NCI-H510A (cell line): ENCODE measurements around the gene PRSS37.
"Not testable (repeated sequence)": the region's sequence is repeated elsewhere in the genome, so short reads cannot be mapped to it uniquely, and the experiment has no call there.

ENCODE experiments used
- DNase-seq: peaks from one replicate; lab custom pipeline; 2025; lab: John Stamatoyannopoulos, UW

PRSS37 gene, protein sequence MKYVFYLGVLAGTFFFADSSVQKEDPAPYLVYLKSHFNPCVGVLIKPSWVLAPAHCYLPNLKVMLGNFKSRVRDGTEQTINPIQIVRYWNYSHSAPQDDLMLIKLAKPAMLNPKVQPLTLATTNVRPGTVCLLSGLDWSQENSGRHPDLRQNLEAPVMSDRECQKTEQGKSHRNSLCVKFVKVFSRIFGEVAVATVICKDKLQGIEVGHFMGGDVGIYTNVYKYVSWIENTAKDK

DNA sequence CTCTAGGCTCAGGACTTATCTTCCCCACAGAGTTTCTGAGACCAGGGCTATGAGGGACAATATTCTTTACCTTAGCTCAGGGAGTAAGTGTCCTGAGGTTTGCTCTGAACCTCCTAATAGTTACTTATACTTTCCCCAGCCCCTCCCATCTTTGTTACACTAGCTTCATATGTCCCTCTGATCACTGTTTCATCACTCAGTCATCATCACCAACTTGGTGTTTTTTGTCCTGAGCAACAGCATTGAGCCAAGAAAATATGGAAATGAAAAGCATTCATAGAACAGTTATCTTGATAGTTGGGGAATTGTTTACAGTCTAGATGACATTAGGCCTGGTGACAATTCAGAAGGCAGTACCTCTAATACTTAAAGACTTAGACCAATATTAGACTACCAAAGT, at the start of gene PRSS37:
TSS of gene PRSS37 (minus strand) at position 101 of the 400 bp plus-strand sequence. CDS start 436 bp downstream, outside the sequence.
- DNase-seq = no peak

DNA sequence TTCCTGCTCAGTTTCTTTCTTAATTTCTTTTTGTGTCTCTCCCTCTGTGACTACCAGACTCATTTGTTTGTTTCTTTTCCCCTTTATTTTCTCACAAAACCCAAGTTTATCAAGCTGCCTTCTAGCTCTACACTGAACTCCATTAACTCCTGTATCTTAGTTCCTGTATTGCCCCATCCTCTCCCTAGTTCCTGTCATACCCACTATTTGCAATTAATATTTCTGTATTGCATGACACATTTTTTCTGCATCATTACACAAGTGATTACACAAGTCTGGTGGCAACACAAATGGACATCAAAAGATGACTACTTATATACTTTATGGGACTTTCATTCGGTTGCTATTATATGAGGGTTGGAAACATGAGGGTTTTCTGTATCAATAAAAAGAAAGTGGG, 48.0 kb upstream of the PRSS37 start:
- DNase-seq = no peak

DNA sequence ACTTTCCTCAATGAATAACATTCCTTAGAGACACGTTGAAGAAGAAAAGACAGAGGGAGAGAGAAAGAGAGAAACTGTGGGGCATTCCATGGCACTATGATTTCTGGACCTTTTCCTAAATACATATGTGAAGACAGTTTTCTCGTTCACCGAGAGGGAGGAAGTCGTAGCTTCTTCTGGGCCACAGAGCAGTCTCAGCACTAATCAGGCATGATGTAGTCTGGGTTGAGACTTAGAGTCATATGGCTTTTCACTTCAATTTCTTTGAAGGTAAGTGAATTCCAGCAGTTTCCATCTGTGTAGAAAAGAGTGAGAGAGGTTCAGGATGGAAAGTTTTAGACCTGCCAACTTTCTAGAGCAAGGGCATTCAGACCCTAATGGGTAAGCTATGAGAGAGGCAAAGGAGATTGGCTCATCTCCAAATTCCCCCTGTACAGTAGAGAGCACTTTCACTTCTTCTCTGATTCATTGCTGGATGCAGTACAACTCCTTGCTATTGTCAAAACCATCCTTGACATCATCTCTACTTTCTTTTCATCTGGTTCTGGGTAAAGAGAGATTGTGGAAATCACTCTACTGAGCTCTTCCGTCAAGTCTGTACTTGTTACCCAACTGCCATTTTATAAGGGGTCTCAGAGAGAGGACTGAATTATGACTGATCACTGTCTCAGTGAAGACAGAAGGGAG, 43.4 kb upstream of the PRSS37 start:
- DNase-seq = no peak

DNA sequence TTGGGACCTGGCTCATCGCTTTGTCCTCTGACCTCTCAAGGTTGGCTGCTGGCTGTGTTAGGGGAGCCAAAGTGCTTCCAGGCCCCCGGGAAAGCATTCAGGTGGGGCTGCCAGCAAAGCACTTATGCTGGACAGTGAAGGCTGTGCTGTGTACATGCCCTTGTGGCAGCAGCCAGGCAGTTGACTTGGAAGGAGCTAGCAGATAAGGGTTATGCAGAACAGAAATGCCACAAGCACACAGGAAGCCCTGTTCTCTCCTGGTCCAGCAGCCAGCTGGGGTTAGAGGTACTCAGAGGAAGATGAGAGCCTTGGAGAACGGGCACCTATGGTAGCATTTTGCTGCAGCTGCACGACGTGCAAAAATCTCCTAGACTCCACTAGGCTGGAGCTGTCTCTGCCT, 39.7 kb upstream of the PRSS37 start:
- DNase-seq = no peak

DNA sequence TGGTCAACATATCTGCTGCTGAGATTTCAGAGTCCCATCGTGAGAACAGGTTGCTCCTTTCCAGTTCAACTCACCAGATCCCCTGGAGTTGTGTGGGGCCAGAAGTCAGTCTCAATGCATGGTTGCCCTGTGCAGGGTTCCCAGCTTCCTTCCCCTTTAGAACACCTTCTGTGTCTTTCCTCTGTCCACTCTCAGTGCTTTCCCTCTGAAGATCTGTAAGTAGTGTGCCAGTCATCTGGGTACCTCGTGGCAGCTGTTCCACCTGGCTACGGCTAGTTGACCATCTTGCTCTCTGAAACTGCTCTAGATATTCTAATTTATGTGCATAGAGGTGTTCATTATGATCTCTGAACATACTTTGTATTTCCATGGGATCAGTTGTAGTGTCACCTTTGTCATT, 36.1 kb upstream of the PRSS37 start:
- no peak for DNase-seq

DNA sequence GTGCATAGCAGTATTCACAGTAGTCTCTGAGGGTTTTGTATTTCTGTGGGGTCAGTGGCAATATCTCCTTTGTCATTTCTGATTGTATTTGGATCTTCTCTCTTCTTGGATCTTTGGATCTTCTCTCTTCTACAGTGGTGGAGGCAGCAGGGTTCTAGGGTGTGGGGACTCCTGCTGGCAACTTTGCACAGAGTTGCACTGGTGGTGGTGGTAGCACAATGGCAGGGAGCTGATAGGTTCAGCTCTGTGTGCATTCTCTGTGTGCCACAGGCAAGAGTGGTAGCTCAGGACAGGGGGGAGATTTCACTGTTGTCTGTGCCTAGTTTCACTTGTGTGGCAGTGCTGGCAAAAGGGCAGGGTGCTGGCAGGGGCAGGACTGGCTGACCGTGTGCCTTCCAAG, 35.1 kb upstream of the PRSS37 start:
- no peak for DNase-seq

DNA sequence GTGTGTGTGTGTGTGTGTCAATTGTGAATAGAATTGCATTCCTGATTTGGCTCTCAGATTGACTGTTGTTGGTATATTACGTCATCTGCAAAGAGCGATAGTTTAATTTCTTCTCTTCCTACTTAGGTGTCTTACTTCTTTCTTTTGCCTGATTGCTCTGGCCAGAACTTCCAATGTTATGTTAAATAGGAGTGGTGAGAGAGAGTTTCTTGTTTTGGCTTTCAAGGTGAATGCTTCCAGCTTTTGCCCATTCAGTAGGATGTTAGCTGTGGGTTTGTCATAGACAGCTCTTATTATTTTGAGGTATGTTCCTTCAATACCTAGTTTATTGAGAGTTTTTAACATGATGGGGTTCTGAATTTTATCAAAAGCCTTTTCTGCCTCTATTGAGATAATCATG, 34.2 kb upstream of the PRSS37 start:
- no peak for DNase-seq

DNA sequence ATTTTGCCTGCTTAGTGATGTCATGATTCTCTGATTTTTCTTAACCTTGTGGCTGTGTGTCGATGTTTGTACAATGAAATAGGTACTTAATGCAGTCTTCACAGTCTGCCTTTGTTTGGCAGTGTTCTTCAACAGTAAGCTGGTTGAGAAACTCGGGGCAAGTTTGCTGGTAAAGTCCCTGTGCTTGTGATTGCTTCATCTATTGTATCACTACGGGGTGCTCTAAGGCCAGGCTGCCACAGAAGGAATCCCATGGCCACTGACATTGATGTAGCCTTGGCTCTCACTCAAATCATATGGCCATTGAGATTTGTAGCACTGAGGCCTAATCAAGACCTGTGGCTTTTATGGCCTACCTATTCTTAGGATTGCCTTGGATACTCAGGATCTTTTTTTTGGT, 33.5 kb upstream of the PRSS37 start:
- no peak for DNase-seq

DNA sequence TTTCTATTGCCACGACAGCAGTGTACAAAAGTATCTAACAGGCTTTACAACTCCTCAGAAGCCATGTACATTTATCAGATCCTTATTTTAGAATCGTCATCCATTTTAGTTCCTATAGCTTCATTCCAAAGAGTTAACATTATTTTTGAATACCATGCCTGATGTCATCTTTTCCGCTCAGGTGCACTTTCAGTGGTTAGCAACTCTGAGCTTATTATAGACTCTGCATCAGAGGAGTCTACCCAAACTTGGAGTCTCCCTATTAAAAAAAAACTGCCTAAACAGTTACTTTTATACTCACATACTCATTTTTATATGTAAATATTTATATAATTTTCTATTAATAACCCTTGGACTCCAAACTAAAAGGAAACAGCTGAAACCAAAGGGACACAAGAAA, 31.6 kb upstream of the PRSS37 start:
- no peak for DNase-seq

DNA sequence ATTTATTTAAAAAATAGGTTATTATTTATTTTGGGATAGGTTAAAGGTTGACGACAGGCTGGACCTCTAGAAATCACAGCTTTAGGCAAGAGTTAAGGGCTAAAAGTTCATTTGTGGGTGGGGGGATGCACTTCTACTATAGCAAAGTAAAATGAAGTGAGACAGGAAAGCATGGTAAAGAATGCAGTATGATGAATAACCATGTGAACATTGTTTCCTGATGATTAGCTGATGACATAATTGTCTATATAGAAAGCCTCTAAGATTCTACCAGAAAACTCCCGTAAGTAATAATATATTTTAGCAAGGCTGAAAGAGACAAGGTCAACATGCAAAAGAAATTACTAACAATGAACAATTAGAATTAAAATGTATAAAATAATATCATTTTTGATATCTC, 25.7 kb upstream of the PRSS37 start:
- no peak for DNase-seq

DNA sequence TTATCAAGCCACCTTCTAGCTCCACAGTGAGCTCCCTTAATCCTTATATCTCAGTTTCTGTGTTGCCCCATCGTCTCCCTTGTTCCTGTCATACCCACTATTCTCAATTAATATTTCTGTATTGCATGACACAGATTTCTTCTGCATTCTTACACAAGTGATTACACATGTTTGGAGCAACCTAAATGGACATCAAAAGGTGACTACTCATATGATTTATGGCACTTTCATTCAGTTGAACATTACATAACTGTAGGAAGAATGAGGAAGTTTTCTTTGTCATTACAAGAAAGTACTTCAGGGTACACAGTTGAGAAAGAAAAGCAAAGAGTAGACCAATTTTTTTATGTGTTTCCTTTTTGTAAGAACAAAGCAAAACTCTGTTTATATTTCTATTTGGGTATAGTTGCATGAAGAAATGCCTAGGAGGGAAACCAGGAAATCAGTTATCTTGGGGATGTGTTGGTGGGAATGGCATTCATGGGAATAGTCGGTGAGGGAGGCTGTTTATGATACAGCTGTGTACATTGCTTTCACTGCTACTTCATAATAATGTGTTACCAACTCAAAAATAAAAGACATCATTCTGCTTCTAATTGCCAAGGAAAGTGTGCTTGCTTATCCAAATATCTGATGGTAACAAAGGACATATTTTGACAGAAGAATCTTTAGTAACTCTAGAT, 23.6 kb upstream of the PRSS37 start:
- no peak for DNase-seq

DNA sequence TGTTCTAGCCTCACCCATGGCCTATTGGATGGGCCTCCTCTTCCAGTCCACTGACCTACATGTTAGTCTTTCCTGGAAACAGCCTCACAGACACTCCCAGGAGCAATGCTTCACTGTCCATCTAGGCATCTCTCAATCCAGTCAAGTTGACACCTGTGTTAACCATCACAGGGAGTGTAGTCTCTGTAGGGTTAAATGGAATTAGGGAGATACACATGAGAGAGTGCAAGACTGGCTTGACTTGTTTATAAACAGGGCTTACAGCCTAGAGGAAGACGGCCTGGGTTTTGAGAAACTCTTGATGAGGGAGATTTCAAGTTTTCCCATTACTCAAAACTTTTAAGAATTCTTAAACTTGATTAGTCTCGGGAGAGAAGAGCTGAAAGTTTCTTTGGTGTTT, 18.9 kb upstream of the PRSS37 start:
- no peak for DNase-seq

DNA sequence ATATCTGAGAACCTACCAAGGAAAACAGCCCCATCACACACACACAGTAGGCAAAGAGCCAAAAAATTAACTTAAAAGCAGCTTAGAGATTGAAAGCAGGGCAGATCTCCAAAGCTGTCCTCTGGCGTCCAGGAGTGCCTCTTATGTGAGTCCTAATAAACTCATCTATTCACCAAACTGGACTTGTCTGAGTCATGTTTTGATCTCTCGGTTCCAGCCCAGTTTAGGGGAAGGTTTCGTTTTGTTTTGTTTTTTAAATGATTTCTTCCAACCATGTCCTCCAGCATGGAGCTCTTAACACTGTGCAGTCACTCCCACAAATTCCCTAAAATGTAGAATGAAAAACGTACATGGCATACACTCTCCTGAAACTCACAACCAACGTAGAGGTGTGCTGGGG, 6.7 kb upstream of the PRSS37 start:
- DNase-seq = no peak

DNA sequence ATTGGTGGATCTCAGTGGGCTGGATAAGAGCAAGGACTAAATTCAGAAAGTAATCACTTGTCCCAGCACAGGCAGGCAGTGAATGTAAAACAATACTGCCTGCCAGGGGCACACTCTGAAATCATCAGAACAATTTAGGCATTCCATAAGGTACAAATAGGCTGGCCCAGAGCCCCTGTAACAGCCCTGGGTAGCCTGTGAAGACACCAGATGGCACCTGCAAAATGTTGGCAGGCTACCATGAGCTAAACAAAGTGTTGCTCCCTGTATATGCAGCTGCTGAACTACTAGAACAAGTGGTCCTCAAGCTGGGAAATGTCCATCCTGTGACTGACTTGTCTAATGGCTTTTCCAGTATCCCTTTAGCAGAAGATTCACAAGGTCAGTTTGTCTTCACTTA, 3.0 kb upstream of the PRSS37 start:
- DNase-seq = no peak

DNA sequence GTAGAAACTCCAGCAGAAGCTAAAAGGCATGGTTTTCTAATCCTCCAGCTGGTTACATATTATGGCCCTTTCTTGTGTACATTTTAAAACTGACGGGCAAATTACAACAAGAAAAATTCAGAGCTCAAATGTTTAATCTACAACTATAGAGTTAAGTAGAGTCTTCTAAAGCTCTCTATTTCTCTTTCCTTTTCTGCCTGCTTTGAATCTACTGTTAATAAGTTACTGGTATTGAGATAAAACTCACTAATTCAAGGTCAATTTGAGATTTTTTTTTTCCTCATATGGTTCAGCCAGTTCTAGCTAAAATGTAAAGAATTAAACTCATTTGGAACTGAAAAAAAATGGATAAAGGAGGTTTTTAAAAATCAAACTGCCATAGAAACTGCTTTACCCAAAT, 1.6 kb upstream of the PRSS37 start:
- no peak for DNase-seq

DNA sequence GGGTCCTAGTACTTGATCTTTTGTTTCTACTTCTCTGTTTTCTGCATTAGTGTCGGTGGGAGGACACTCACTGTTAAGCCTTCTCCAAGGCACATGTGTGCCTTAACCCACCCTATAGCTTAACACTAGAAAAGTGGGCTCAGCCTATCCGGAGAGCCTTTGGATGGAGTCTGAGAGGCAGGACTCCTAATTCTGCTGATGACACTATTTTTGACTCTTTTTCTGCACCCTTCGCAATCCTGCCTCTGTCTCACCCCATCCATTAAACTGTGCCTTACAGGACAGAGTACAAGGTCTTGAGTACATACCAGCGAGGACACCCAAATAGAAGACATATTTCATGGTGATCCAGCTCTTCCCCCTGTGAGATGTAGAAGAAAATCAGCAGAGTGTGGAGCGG, 577 bp downstream of the PRSS37 start:
- no peak for DNase-seq

DNA sequence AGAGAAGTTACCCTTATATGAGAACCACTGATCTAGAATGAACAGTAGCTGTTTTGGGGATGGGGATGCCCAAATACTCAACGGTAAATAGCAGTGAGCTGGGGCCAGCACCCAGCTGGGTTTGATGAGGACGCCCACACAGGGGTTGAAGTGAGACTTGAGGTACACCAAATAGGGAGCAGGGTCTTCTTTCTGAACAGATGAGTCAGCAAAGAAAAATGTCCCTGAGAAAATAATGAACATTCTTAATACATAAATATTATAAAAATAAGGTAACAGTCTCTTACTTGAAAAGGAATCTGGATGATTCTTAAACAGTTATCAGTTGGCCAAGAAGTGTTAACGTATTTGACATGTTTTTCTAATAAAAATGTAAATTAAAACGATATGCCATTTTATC, 2.0 kb downstream of the PRSS37 start:
- no peak for DNase-seq

DNA sequence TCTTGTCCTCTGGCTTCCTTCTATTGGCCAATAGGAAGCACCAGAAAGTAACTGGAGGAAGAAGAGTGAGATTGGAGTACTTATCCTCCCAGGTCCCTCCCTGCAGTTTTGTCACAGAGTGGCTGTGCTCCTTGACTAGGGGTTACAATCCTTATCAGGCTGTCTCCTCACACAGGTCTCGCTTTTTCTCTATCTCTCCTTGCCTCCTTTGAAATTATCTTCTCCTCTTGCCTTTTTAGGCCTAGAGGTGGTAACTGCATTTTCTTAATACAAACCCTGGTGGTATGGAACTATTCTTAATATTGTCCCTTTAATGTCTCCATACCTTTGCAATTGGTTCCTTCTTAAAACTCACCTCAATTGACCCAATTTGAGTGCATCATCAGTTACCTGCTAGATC, 2.7 kb downstream of the PRSS37 start:
- DNase-seq = no peak

DNA sequence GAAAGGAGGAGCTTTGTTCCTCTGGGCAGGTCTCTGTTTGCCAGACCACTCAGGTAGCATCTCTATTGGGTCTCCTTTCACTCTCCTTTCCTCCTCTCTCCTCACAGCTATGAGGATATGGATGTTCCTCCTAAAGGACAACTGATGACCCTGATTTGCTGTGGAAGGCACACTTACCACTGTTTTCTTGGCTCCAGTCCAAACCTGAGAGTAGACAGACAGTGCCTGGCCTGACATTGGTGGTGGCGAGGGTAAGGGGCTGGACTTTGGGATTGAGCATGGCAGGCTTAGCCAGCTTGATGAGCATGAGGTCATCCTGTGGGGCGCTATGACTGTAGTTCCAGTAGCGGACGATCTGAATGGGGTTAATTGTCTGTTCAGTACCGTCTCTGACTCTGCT, 3.6 kb downstream of the PRSS37 start:
- no peak for DNase-seq

DNA sequence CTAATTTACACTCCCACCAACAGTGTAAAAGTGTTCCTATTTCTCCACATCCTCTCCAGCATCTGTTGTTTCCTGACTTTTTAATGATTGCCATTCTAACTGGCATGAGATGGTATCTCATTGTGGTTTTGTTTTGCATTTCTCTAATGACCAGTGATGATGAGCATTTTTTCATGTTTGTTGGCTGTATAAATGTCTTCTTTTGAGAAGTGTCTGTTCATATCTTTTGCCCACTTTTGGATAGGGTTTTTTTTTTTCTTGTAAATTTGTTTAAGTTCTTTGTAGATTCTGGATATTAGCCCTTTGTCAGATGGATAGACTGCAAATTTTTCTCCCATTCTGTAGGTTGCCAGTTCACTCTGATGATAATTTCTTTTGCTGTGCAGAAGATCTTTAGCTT, 18.9 kb downstream of the PRSS37 start:
- not testable (repeated sequence) for DNase-seq

DNA sequence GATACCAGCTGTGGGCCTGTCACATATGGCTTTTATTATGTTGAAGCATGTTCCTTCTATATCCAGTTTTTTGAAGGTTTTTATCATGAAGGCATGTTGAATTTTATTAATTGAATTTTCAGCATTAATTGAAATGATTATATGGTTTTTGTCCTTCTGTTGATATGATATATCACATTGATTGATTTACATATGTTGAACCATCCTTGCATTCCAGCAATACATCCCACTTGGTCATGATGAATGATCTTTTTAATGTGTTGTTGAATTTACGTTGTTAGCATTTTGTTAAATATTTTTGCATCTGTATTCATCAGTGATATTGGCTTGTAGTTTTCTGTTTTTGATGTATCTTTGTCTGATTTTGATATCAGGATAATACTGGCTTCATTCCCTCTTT, 21.2 kb downstream of the PRSS37 start:
- DNase-seq = no peak

DNA sequence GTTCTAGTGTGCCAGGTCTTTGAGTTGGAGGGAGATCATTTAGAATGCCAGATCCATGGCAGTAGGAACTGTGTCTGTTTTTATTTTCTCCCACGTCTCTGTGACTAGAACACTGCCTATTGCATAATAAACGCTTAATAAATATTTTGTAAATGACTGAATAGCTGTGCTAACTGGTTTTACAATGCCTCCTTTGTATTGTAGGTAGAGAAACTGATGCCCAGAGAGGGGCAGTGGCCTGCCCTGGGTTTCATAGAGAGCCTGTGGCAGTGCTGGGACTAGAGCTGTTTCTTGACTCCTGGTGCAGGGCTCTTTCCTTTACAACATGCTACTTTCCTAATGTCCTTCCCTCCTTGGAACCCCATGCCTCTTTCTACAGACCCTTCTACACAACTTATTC, 48.8 kb downstream of the PRSS37 start:
- DNase-seq = no peak

DNA sequence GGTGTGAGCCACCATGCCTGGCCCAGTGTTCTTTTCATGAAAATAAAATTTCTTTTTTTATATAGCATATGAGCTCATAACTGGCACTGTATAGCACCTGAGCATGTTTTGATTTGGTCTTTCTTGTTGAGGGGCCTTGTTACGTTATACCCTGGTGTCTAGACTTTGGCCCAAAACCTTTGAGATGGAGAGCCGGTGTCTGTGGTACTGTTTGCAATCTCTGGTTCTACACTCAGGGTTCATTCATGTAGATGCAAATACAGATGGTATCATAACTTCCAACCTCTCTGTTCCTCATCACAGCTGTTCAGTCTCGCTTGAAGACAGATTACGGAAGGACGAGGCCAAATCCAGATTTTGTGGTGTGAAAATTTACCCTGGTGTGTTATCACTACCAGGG, 51.4 kb downstream of the PRSS37 start, which contains the start of gene TAS2R5:
TSS of gene TAS2R5 (plus strand) at position 301 of the 400 bp plus-strand sequence. CDS start 145 bp downstream, outside the sequence.
- no peak for DNase-seq
